GM23338 (cell line): ENCODE measurements around the gene FBXO8. TPM values are rescaled to one million over a fixed set of nuclear protein-coding genes. Genes with fewer than 3 reads are reported as not detected.

Source experiments
- ATAC-seq: fragments of 200-7000 bp; cut with Tn5 transposase; 3 replicates; pipeline ENCODE4 v1.9.1; 2020
- DNase-seq: peaks from one replicate; pipeline ENCODE4 v3.0.0-alpha.2; 2015; ENCODE audit warnings: low spot score
- H2AFZ ChIP-seq: fragments of 200-600 bp; sonication (generic); 2 replicates; pipeline ENCODE4 v1.8.0; 2016; ENCODE audit warnings: antibody characterized with exemption, mild to moderate bottlenecking, moderate library complexity
- H3F3A ChIP-seq: fragments of 200-600 bp; sonication (generic); replicated peaks from 2 replicates; pipeline ENCODE4 v1.8.0; 2017; ENCODE audit warnings: antibody characterized with exemption, mixed run types, low read depth
- H3K27ac ChIP-seq: fragments of 200-600 bp; sonication (generic); 2 replicates; pipeline ENCODE4 v1.6.1; 2016; ENCODE audit warnings: low read depth
- H3K27me3 ChIP-seq: fragments of 200-600 bp; sonication (generic); 2 replicates; pipeline ENCODE4 v1.8.0; 2016; ENCODE audit warnings: mild to moderate bottlenecking, mixed run types, moderate library complexity; ENCODE audit not compliant: insufficient read depth
- H3K36me3 ChIP-seq: fragments of 200-600 bp; sonication (generic); 2 replicates; pipeline ENCODE4 v1.8.0; 2016; ENCODE audit warnings: mild to moderate bottlenecking; ENCODE audit not compliant: insufficient read depth
- H3K4me1 ChIP-seq: fragments of 200-600 bp; sonication (generic); 2 replicates; pipeline ENCODE4 v1.8.0; 2016; ENCODE audit warnings: mild to moderate bottlenecking, moderate library complexity; ENCODE audit not compliant: insufficient read depth
- H3K4me2 ChIP-seq: fragments of 200-600 bp; sonication (generic); 2 replicates; pipeline ENCODE4 v1.7.1; 2017; ENCODE audit warnings: mixed run types
- H3K4me3 ChIP-seq: fragments of 200-600 bp; sonication (generic); 2 replicates; pipeline ENCODE4 v1.6.1; 2016; ENCODE audit warnings: mixed run types
- H3K79me2 ChIP-seq: fragments of 200-600 bp; sonication (generic); replicated peaks from 2 replicates; pipeline ENCODE4 v1.8.0; 2017; ENCODE audit warnings: mild to moderate bottlenecking; ENCODE audit not compliant: insufficient read depth
- H3K9me2 ChIP-seq: fragments of 200-600 bp; sonication (generic); 2 replicates; pipeline ENCODE4 v1.8.0; 2017; ENCODE audit not compliant: insufficient read depth
- H4K20me1 ChIP-seq: fragments of 200-600 bp; sonication (generic); replicated peaks from 2 replicates; pipeline ENCODE4 v1.8.0; 2017; ENCODE audit warnings: mild to moderate bottlenecking; ENCODE audit not compliant: insufficient read depth
- H3K27ac Mint-ChIP-seq: 2 replicates; pipeline ENCODE4 v1.8.0; 2020; ENCODE audit warnings: inconsistent platforms, mild to moderate bottlenecking, moderate library complexity, mixed read lengths
- H3K27me3 Mint-ChIP-seq: 3 replicates; pipeline ENCODE4 v1.8.0; 2022; ENCODE audit warnings: low read depth, mild to moderate bottlenecking, moderate library complexity, mixed read lengths, inconsistent platforms; ENCODE audit not compliant: insufficient read depth, poor library complexity
- H3K36me3 Mint-ChIP-seq: 3 replicates; pipeline ENCODE4 v1.8.0; 2021; ENCODE audit warnings: low read depth, mild to moderate bottlenecking, inconsistent platforms, moderate library complexity, mixed read lengths
- H3K4me1 Mint-ChIP-seq: 3 replicates; pipeline ENCODE4 v1.8.0; 2020; ENCODE audit warnings: mild to moderate bottlenecking, inconsistent platforms, mixed read lengths
- H3K4me3 Mint-ChIP-seq: 3 replicates; pipeline ENCODE4 v1.8.0; 2021; ENCODE audit warnings: moderate library complexity, mild to moderate bottlenecking, inconsistent platforms, mixed read lengths
- H3K9me3 Mint-ChIP-seq: 3 replicates; pipeline ENCODE4 v1.8.0; 2020; ENCODE audit warnings: moderate library complexity, mild to moderate bottlenecking, inconsistent platforms, mixed read lengths
- CREB1 ChIP-seq: fragments of 250-450 bp; sonication (Bioruptor Pico); IDR thresholded peaks from 2 replicates; pipeline ENCODE4 v1.5.0; 2020; ENCODE audit warnings: low read depth, mild to moderate bottlenecking, moderate library complexity
- CTCF ChIP-seq, 2 experiments: fragments of 200-600 bp in 1 of 2; sonication (generic) in 1 of 2; conservative IDR thresholded peaks; 2 replicates each; pipeline versions ENCODE4 v1.5.1 to v1.6.1; 2016 to 2017; ENCODE audit warnings: antibody characterized with exemption in 2 of 2, low read depth in 2 of 2, mild to moderate bottlenecking in 2 of 2, moderate library complexity in 1 of 2
- ETS1 ChIP-seq: IDR thresholded peaks from 2 replicates; pipeline ENCODE4 v1.6.1; 2016; ENCODE audit warnings: antibody characterized with exemption
- EZH2 ChIP-seq: fragments of 200-600 bp; sonication (generic); IDR thresholded peaks from one replicate; pipeline ENCODE4 v1.8.0; 2017; ENCODE audit warnings: antibody characterized with exemption, mild to moderate bottlenecking, low read depth; ENCODE audit not compliant: unreplicated experiment
- EZH2phosphoT487 ChIP-seq: fragments of 200-600 bp; sonication (generic); IDR thresholded peaks from one replicate; pipeline ENCODE4 v1.8.1; 2018; ENCODE audit warnings: antibody characterized with exemption; ENCODE audit not compliant: unreplicated experiment
- JUNB ChIP-seq: IDR thresholded peaks from one replicate; pipeline ENCODE4 v1.6.1; 2016; ENCODE audit warnings: antibody characterized with exemption; ENCODE audit not compliant: unreplicated experiment
- NANOG ChIP-seq: IDR thresholded peaks from 2 replicates; pipeline ENCODE4 v1.6.1; 2016; ENCODE audit warnings: antibody characterized with exemption, borderline replicate concordance
- POLR2AphosphoS5 ChIP-seq: IDR thresholded peaks from 2 replicates; pipeline ENCODE4 v1.6.1; 2016; ENCODE audit warnings: antibody characterized with exemption, low read depth
- REST ChIP-seq: IDR thresholded peaks from one replicate; pipeline ENCODE4 v1.6.1; 2018; ENCODE audit warnings: antibody characterized with exemption; ENCODE audit not compliant: unreplicated experiment
- STAT1 ChIP-seq: IDR thresholded peaks from one replicate; pipeline ENCODE4 v1.6.1; 2016; ENCODE audit warnings: antibody characterized with exemption; ENCODE audit not compliant: unreplicated experiment
- ZNF114 ChIP-seq: fragments of 250-450 bp; sonication (Bioruptor Pico); IDR thresholded peaks from 2 replicates; pipeline ENCODE4 v1.5.0; 2020; ENCODE audit warnings: mild to moderate bottlenecking, moderate library complexity
- ZNF331 ChIP-seq: fragments of 250-450 bp; sonication (Bioruptor Pico); IDR thresholded peaks from 2 replicates; pipeline ENCODE4 v1.5.0; 2020; ENCODE audit warnings: low read depth, mild to moderate bottlenecking, moderate library complexity
- ZNF462 ChIP-seq: fragments of 250-450 bp; sonication (Bioruptor Pico); IDR thresholded peaks from 2 replicates; pipeline ENCODE4 v1.5.0; 2020; ENCODE audit warnings: mild to moderate bottlenecking, moderate library complexity
- polyA plus RNA-seq: library from polyadenylated mRNA; unstranded; fragments of >200 nt; fragmentation: Nextera tagmentation; extraction: Ambion mirVana; gene quantifications from 2 replicates; pipeline ENCODE4 v1.2.1, GENCODE V29; 2016
- total RNA-seq: library from RNA; depleted of rRNA; stranded (reverse); fragments of >200 nt; shearing (Covaris generic); gene quantifications from 2 replicates; pipeline ENCODE4 v1.2.3, GENCODE V29; 2014

The FBXO8 gene
- total and polyA plus RNA-seq, 2 experiments from 2014 or later: 5.8 to 7.9 TPM

GRCh38 chr4:174277433-174277832 lies 6.0 kb downstream of the FBXO8 start (continued):
- TF ChIP-seq REST (no peak), ZNF331 (CRISPR knock-in tag) (no peak), CREB1 (CRISPR knock-in tag) (no peak), EZH2phosphoT487 (no peak)

GRCh38 chr4:174275101-174275500 lies 8.4 kb downstream of the FBXO8 start:
- Histone ChIP-seq H3K4me3 (no peak overlapping the region), H3K4me1 (no peaks in the 10 kb centered on the region), H2AFZ (no peak overlapping the region), H3K36me3 (no peaks in the 10 kb centered on the region), H3F3A (no peaks in the 10 kb centered on the region), H3K79me2 (no peaks in the 10 kb centered on the region), H3K4me2 (no peak overlapping the region), H3K9me2 (no peaks in the 10 kb centered on the region), H4K20me1 (no peaks in the 10 kb centered on the region; the same call in 1 of the 2 replicates), H3K27ac (no peak overlapping the region), H3K27me3 (no peaks in the 10 kb centered on the region)
- Mint-ChIP-seq H3K27me3 (peaks cover 2% of the 10 kb centered on the region), H3K36me3 (no peaks in the 10 kb centered on the region), H3K4me1 (no peaks in the 10 kb centered on the region), H3K27ac (no peak overlapping the region), H3K9me3 (no peaks in the 10 kb centered on the region), H3K4me3 (no peak overlapping the region)
- ATAC-seq (no peak), DNase-seq (no peak)
- TF ChIP-seq POLR2AphosphoS5 (no peak), ZNF331 (CRISPR knock-in tag) (no peak), ETS1 (no peak), ZNF462 (CRISPR knock-in tag) (no peak), STAT1 (no peak), NANOG (no peak), EZH2phosphoT487 (no peak), EZH2 (no peak), CREB1 (CRISPR knock-in tag) (no peak), ZNF114 (no peak), JUNB (no peak), CTCF (conservative IDR thresholded peaks at IDR 0.05; ENCODE audit: low read depth in 2 of 2) (no peak)
